GM21360 (cell line): ENCODE results near the gene PLEKHG4.

ENCODE experiments used
- ATAC-seq: cut with Tn5 transposase; IDR thresholded peaks from one replicate; pipeline ENCODE4 v1.9.1; 2021; ENCODE audit warnings: mild to moderate bottlenecking, moderate library complexity; ENCODE audit not compliant: unreplicated experiment

Gene PLEKHG4

GRCh38 chr16:67279296-67280089 is at the start of gene PLEKHG4:
TSS of gene PLEKHG4 (plus strand) at chr16:67279532. CDS start at chr16:67280045, 513 bp downstream.
- ATAC-seq = peak; percentile 66

GRCh38 chr16:67229906-67230808 is 49.2 kb upstream of the PLEKHG4 start:
- no peak for ATAC-seq

GRCh38 chr16:67230809-67231660 is 48.3 kb upstream of the PLEKHG4 start:
- ATAC-seq = no peak

- no peak for ATAC-seq
Measured at GRCh38 chr16:67233596-67233995, 45.7 kb upstream of the PLEKHG4 start.

GRCh38 chr16:67234180-67234597 is 45.1 kb upstream of the PLEKHG4 start:
- ATAC-seq = no peak

- ATAC-seq = no peak
Measured at GRCh38 chr16:67235816-67236562, 43.3 kb upstream of the PLEKHG4 start.

- no peak for ATAC-seq
Measured at GRCh38 chr16:67236563-67237395, 42.6 kb upstream of the PLEKHG4 start.

GRCh38 chr16:67237396-67238277 is 41.7 kb upstream of the PLEKHG4 start:
- no peak for ATAC-seq

- no peak for ATAC-seq
Measured at GRCh38 chr16:67238278-67238575, 41.1 kb upstream of the PLEKHG4 start.

- ATAC-seq = no peak
Measured at GRCh38 chr16:67238806-67239470, 40.4 kb upstream of the PLEKHG4 start.

GRCh38 chr16:67240506-67240905 is 38.8 kb upstream of the PLEKHG4 start:
- ATAC-seq = no peak

- ATAC-seq = no peak
Measured at GRCh38 chr16:67241008-67241900, 38.1 kb upstream of the PLEKHG4 start.

GRCh38 chr16:67242138-67242730 is 37.1 kb upstream of the PLEKHG4 start:
- no peak for ATAC-seq

- no peak for ATAC-seq
Measured at GRCh38 chr16:67243481-67243880, 35.9 kb upstream of the PLEKHG4 start.

GRCh38 chr16:67244387-67245185 is 34.7 kb upstream of the PLEKHG4 start:
- ATAC-seq = peak; percentile 49

- no peak for ATAC-seq
Measured at GRCh38 chr16:67245186-67245585, 34.1 kb upstream of the PLEKHG4 start.
